Suprapubic skin (tissue), 4 donors: ENCODE results near the gene USP32. TPM values are rescaled to one million over a fixed set of nuclear protein-coding genes. Genes with fewer than 3 reads are reported as not detected.

Experiments
- DNase-seq, 2 donors: peaks; one replicate each; pipeline ENCODE4 v3.0.0-alpha.2; 2019; ENCODE audit warnings: low spot score in 2 of 2
- H3K27ac ChIP-seq: fragments of 200-600 bp; sonication (generic); one replicate; pipeline ENCODE4 v1.5.1; 2019
- H3K27me3 ChIP-seq: fragments of 200-600 bp; sonication (generic); one replicate; pipeline ENCODE4 v1.5.1; 2019
- H3K36me3 ChIP-seq: fragments of 200-600 bp; sonication (generic); one replicate; pipeline ENCODE4 v1.5.1; 2019
- H3K4me1 ChIP-seq: fragments of 200-600 bp; sonication (generic); one replicate; pipeline ENCODE4 v1.5.1; 2019
- H3K4me3 ChIP-seq: fragments of 200-600 bp; sonication (generic); one replicate; pipeline ENCODE4 v1.5.1; 2019; ENCODE audit warnings: mild to moderate bottlenecking
- H3K9me3 ChIP-seq: fragments of 200-600 bp; sonication (generic); one replicate; pipeline ENCODE4 v1.5.1; 2019
- EP300 ChIP-seq: sonication (generic); formaldehyde crosslinking; IDR thresholded peaks from one replicate; pipeline ENCODE4 v1.6.1; 2017; ENCODE audit warnings: antibody characterized with exemption
- POLR2A ChIP-seq, 2 donors: fragments of 450-650 bp; IDR thresholded peaks; one replicate each; pipeline ENCODE4 v1.6.1; 2017; ENCODE audit warnings: antibody characterized with exemption in 2 of 2, mild to moderate bottlenecking in 2 of 2, moderate library complexity in 2 of 2
- POLR2AphosphoS5 ChIP-seq, 3 donors: sonication (generic); formaldehyde crosslinking; IDR thresholded peaks; one replicate each; pipeline ENCODE4 v1.6.1; 2017; ENCODE audit warnings: antibody characterized with exemption in 3 of 3
- WGBS: methylation state at CpG from one replicate; pipeline ENCODE4 v1.1.5; 2018; 5-methylcytosine and 5-hydroxymethylcytosine counted together
- total RNA-seq, 4 donors: library from RNA; depleted of rRNA; stranded (reverse); fragments of >200 nt; gene quantifications; one replicate each; pipeline ENCODE4 v1.1.0, GENCODE V29; 2016
- TF ChIP-seq, protein P1 (sequence below), 2 donors: fragments of 200-600 bp in 1 of 2; fragments of 450-650 bp in 1 of 2; sonication (generic) in 1 of 2; IDR thresholded peaks; one replicate each; pipeline ENCODE4 v1.5.1; 2016 to 2019; ENCODE audit warnings: antibody characterized with exemption in 2 of 2, mild to moderate bottlenecking in 1 of 2, moderate library complexity in 1 of 2

Gene USP32
- total RNA-seq, 4 donors from 2014 or later, result 58.3 to 74.5 (median 62.0) TPM

DNA sequence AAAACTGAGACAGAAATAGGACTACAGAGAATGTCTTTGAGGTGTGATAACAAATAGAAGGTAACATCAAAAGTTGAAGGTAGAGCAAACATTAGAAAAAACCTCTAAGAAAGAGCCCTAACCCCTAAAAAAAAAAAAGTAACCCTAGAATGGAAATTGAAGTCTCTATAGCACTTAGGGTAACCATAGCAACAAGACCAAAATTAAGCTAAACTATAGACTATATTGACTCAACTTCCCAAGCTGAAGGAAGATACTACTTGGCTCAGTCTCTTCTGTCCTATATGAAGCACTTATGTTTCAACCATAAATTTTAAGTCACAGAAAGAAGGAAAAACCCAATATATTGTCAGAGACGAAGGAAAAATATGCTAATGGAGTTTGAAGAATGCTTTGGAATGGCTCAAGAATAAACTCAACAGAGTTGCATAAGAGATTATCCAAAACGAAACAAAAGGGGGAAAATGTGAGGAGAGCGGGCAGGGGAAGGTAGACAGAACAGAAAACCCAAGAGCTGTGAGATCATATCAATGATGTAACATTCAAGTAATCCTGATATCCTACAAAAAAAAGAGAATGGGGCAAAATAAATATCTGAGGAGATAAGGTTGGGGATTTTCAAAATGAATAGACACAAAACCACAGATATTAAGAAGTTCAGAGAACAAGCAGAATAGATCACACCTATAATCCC is 88.4 kb downstream of the USP32 start:
- Histone ChIP-seq H3K27ac (no peak overlapping the region), H3K4me3 (no peak overlapping the region), H3K9me3 (no peaks in the 10 kb centered on the region), H3K36me3 (no peaks in the 10 kb centered on the region), H3K4me1 (no peaks in the 10 kb centered on the region), H3K27me3 (no peaks in the 10 kb centered on the region)
- TF ChIP-seq EP300, result no peak
- no peak for TF ChIP-seq POLR2AphosphoS5 (IDR thresholded peaks at IDR 0.05)
- TF ChIP-seq, protein P1, sequence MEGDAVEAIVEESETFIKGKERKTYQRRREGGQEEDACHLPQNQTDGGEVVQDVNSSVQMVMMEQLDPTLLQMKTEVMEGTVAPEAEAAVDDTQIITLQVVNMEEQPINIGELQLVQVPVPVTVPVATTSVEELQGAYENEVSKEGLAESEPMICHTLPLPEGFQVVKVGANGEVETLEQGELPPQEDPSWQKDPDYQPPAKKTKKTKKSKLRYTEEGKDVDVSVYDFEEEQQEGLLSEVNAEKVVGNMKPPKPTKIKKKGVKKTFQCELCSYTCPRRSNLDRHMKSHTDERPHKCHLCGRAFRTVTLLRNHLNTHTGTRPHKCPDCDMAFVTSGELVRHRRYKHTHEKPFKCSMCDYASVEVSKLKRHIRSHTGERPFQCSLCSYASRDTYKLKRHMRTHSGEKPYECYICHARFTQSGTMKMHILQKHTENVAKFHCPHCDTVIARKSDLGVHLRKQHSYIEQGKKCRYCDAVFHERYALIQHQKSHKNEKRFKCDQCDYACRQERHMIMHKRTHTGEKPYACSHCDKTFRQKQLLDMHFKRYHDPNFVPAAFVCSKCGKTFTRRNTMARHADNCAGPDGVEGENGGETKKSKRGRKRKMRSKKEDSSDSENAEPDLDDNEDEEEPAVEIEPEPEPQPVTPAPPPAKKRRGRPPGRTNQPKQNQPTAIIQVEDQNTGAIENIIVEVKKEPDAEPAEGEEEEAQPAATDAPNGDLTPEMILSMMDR (IDR thresholded peaks at IDR 0.05), result no peak
- no peak for TF ChIP-seq POLR2A (IDR thresholded peaks at IDR 0.05)
- DNase-seq, result no peak
- WGBS, result 91% methylated on average over 3 of the region's 3 CpGs

DNA sequence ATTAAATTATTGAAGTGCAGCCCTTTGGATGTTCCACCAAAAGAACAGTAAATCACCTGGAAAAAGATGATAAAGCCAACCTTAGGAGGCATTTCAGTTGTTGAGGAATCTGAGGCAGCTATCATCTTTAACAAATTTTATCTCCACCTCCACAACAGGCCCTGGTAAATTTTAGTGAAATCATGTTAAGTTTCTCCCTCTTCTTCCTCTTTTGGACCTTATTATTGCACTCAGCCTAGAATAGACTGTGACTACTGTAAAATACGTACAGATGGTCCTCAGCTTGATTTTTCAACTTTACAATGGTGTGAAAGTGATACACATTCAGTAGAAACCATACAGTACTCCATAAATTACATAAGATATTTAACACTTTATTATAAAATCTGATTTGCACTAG is 90.3 kb downstream of the USP32 start:
- 85% methylated on average over 1 of the region's 1 CpG for WGBS
- no peak overlapping the region for H3K4me3 ChIP-seq
- H3K36me3 ChIP-seq, result no peaks in the 10 kb centered on the region
- no peak for DNase-seq
- H3K9me3 ChIP-seq, result no peaks in the 10 kb centered on the region
- no peak overlapping the region for H3K27ac ChIP-seq
- TF ChIP-seq POLR2AphosphoS5 (IDR thresholded peaks at IDR 0.05), result no peak
- no peaks in the 10 kb centered on the region for H3K4me1 ChIP-seq
- no peaks in the 10 kb centered on the region for H3K27me3 ChIP-seq

DNA sequence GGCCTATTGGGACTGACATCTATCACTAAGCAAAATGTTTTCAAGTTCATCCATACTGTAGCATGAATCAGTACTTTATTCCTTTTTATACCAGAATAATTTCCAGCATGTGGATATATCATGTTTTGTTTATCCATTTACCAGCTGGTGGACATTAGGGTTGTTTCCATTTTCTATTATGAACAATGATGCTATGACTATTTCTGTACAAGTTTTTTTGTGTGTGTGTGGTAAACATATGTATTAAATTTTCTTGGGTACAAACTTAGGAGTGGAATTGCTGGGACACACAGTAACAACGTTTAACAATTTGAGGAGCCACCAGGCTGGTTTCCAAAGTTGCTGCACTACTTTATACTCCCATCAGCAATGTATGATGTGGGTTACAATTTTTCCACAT is 91.0 kb downstream of the USP32 start:
- TF ChIP-seq POLR2A (IDR thresholded peaks at IDR 0.05), result no peak
- no peak for TF ChIP-seq POLR2AphosphoS5 (IDR thresholded peaks at IDR 0.05)
- TF ChIP-seq, protein P1 (IDR thresholded peaks at IDR 0.05), result no peak
- no peak for TF ChIP-seq EP300
- no peaks in the 10 kb centered on the region for H3K36me3 ChIP-seq
- no peak overlapping the region for H3K27ac ChIP-seq
- H3K4me3 ChIP-seq, result no peak overlapping the region
- 53% methylated on average over 1 of the region's 1 CpG for WGBS
- H3K4me1 ChIP-seq, result no peaks in the 10 kb centered on the region
- DNase-seq, result no peak
- H3K27me3 ChIP-seq, result no peaks in the 10 kb centered on the region
- H3K9me3 ChIP-seq, result no peaks in the 10 kb centered on the region

DNA sequence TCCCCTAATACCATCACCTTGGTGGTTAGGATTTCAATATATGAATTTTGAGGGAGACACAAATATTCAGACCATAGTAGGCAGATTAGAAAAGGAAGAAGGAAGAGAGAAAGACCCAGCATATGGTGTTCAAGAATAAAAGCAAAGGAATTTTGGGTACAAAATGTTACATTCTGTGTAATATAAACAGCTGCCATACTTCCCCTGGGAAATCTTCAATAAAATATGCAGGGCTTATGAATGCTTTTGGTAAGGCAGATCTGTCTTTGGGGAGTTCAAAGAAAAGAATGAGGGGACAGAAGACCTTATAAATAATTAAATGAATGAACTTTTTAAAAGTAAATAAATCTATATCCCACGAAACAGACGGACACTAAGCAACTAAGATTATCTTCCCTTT is 91.9 kb downstream of the USP32 start:
- TF ChIP-seq POLR2A (IDR thresholded peaks at IDR 0.05) (no peak), POLR2AphosphoS5 (IDR thresholded peaks at IDR 0.05) (no peak), EP300 (no peak)
- TF ChIP-seq, protein P1 (IDR thresholded peaks at IDR 0.05), result no peak
- Histone ChIP-seq H3K9me3 (no peaks in the 10 kb centered on the region), H3K27me3 (no peaks in the 10 kb centered on the region), H3K27ac (no peak overlapping the region), H3K4me3 (no peak overlapping the region), H3K4me1 (no peaks in the 10 kb centered on the region), H3K36me3 (no peaks in the 10 kb centered on the region)
- no peak for DNase-seq
- WGBS, result 90% methylated on average over 2 of the region's 2 CpGs

DNA sequence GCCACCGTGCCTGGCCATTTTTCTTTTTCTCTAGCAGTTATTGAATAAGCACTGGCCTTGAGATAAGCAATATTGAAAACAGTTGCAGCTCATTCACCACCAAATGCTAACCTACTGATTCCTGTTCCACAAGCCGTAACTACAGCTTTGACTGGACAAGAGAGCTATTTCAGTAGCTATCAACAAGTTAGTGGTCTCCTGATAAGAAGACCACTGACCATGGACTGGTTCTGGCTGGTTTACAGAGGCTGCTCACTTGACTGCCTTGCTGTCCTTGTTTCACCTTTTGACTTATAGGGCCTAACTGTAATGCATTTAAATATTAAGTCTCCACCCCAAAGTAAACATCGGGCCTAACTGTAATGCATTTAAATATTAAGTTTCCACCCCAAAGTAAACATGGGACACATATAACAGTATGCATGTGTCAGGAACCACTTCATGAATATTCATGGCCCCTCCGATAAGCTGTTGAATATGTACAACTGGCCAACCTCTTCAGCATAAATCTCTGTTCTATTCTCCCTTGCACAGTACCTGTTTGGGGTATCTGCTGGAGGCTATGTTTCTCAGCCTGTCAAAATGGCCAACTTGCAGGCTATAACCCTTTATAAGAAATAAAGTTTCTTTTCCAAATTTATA is 94.1 kb downstream of the USP32 start:
- H3K36me3 ChIP-seq, result no peaks in the 10 kb centered on the region
- DNase-seq, result no peak
- H3K4me3 ChIP-seq, result no peak overlapping the region
- H3K4me1 ChIP-seq, result no peaks in the 10 kb centered on the region
- no peaks in the 10 kb centered on the region for H3K27me3 ChIP-seq
- no peaks in the 10 kb centered on the region for H3K9me3 ChIP-seq
- H3K27ac ChIP-seq, result no peak overlapping the region
- TF ChIP-seq POLR2A (IDR thresholded peaks at IDR 0.05) (no peak), POLR2AphosphoS5 (IDR thresholded peaks at IDR 0.05) (no peak), EP300 (no peak)
- TF ChIP-seq, protein P1 (IDR thresholded peaks at IDR 0.05), result no peak
- 88% methylated on average over 4 of the region's 4 CpGs for WGBS
